ENCODE results near the gene CRACR2A.

CRACR2A gene

GRCh38 chr12:3771853-3772252 lies 18.9 kb upstream of the CRACR2A start:
- no peak overlapping the region for H3K4me3 ChIP-seq (ENCODE audit: control insufficient read depth, low read depth, low read length)
- no peak for DNase-seq (ENCODE audit: low read depth)
- no peak for TF ChIP-seq CTCF (IDR thresholded peaks at IDR 0.05; ENCODE audit: control insufficient read depth, insufficient read depth, low read depth, low read length, missing control alignments)

- no peak for TF ChIP-seq CTCF (IDR thresholded peaks at IDR 0.05; ENCODE audit: control insufficient read depth, insufficient read depth, low read depth, low read length, missing control alignments)
- DNase-seq (ENCODE audit: low read depth) = peak; percentile 52
- H3K4me3 ChIP-seq (ENCODE audit: control insufficient read depth, low read depth, low read length) = no peak overlapping the region
These were observed 18.0 kb upstream of the CRACR2A start for GRCh38 chr12:3770891-3771290.

GRCh38 chr12:3768911-3769447 lies 16.1 kb upstream of the CRACR2A start:
- TF ChIP-seq CTCF (IDR thresholded peaks at IDR 0.05; ENCODE audit: control insufficient read depth, insufficient read depth, low read depth, low read length, missing control alignments) = no peak
- H3K4me3 ChIP-seq (ENCODE audit: control insufficient read depth, low read depth, low read length) = no peak overlapping the region
- no peak for DNase-seq (ENCODE audit: low read depth)

GRCh38 chr12:3761116-3761735 lies 8.3 kb upstream of the CRACR2A start:
- no peak for TF ChIP-seq CTCF (IDR thresholded peaks at IDR 0.05; ENCODE audit: control insufficient read depth, insufficient read depth, low read depth, low read length, missing control alignments)
- no peak overlapping the region for H3K4me3 ChIP-seq (ENCODE audit: control insufficient read depth, low read depth, low read length)
- no peak for DNase-seq (ENCODE audit: low read depth)

- no peak for DNase-seq (ENCODE audit: low read depth)
- no peak overlapping the region for H3K4me3 ChIP-seq (ENCODE audit: control insufficient read depth, low read depth, low read length)
- no peak for TF ChIP-seq CTCF (IDR thresholded peaks at IDR 0.05; ENCODE audit: control insufficient read depth, insufficient read depth, low read depth, low read length, missing control alignments)
These were observed 7.0 kb upstream of the CRACR2A start for GRCh38 chr12:3759878-3760277.

GRCh38 chr12:3757261-3757660 lies 4.4 kb upstream of the CRACR2A start:
- DNase-seq (ENCODE audit: low read depth) = no peak
- no peak overlapping the region for H3K4me3 ChIP-seq (ENCODE audit: control insufficient read depth, low read depth, low read length)
- TF ChIP-seq CTCF (IDR thresholded peaks at IDR 0.05; ENCODE audit: control insufficient read depth, insufficient read depth, low read depth, low read length, missing control alignments) = no peak
